ENCODE measurements around the gene SLC10A3.

SLC10A3 gene

DNA sequence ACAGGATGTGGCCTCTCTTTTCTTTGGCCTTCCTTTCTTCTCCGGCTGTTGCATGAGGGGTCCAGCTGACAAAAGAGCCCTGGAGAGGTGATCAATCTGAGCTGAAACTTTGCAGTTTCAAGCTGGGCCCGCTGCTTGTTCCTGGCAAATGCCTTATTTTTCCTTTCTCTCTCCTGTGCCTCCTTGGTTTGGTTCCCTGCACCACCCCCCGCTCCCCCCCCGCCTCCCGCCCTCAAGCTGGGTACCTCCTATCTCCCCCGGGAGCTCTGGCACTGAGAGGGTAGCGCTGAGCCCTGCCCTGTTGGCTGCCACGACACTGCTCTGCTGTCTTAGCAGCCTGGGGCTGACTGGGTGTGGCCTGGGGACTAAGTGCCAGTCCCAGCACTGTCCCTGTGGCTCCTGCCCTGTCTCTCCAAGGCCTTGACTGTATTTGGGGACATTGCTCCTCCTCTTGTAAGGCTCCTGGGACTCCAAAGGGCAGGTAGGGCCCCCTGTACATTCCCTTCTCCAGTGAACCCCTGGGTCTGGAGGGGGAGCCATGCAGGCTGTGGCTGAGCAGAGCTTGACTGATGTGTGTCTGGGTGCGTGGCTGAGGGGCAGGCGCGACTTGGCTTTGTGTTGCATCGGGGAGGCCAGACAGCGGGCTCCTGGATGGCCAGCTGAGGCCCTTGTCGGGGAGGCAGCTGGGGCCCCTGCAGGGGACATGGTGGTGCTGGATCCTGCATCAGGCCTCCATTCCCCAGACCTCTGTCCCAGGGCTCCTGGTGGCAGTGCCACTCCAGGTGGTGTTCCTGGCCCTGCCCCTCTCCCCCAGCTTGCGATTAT lies 31.3 kb downstream of the SLC10A3 start (continued):
- TF ChIP-seq ZNF121 (tag by site-specific recombination; IDR thresholded peaks at IDR 0.05) (no peak), ZNF302 (tag by site-specific recombination; IDR thresholded peaks at IDR 0.05; ENCODE audit: low read depth) (no peak), ZNF155 (tag by site-specific recombination; IDR thresholded peaks at IDR 0.05) (no peak), ZNF366 (tag by site-specific recombination; conservative IDR thresholded peaks at IDR 0.05) (no peak), GLIS2 (tag by site-specific recombination; IDR thresholded peaks at IDR 0.05) (0 out of 2 replicates have a peak, but pooled peaks have one; percentile 58), ZNF785 (tag by site-specific recombination; IDR thresholded peaks at IDR 0.05) (no peak), ZIC2 (tag by site-specific recombination; IDR thresholded peaks at IDR 0.05) (peak; percentile 67), ZNF585B (tag by site-specific recombination; IDR thresholded peaks at IDR 0.05) (no peak), GLI4 (tag by site-specific recombination; IDR thresholded peaks at IDR 0.05) (no peak), ZNF335 (tag by site-specific recombination; conservative IDR thresholded peaks at IDR 0.05) (peak; percentile 23; the same call in 1 of the 2 replicates), ZNF140 (tag by site-specific recombination; IDR thresholded peaks at IDR 0.05) (no peak), ZNF701 (tag by site-specific recombination; IDR thresholded peaks at IDR 0.05) (no peak), ZXDB (tag by site-specific recombination; IDR thresholded peaks at IDR 0.05) (no peak), ZNF169 (tag by site-specific recombination; IDR thresholded peaks at IDR 0.05) (no peak), SCRT2 (tag by site-specific recombination; IDR thresholded peaks at IDR 0.05) (no peak), ZNF514 (tag by site-specific recombination; IDR thresholded peaks at IDR 0.05) (no peak), ZNF133 (tag by site-specific recombination; IDR thresholded peaks at IDR 0.05) (no peak), ZNF391 (tag by site-specific recombination; IDR thresholded peaks at IDR 0.05; ENCODE audit: borderline replicate concordance, low read depth) (no peak), ZNF211 (tag by site-specific recombination; IDR thresholded peaks at IDR 0.05; ENCODE audit: low read depth) (no peak), ZBTB21 (tag by site-specific recombination; IDR thresholded peaks at IDR 0.05) (no peak), ZNF837 (tag by site-specific recombination; IDR thresholded peaks at IDR 0.05) (no peak), ZFP37 (tag by site-specific recombination; IDR thresholded peaks at IDR 0.05) (no peak), ZNF529 (tag by site-specific recombination; IDR thresholded peaks at IDR 0.05; ENCODE audit: insufficient replicate concordance) (no peak), YY1 (tag by site-specific recombination; IDR thresholded peaks at IDR 0.05) (no peak), ZNF473 (tag by site-specific recombination; IDR thresholded peaks at IDR 0.05) (no peak), ZNF16 (tag by site-specific recombination; IDR thresholded peaks at IDR 0.05; ENCODE audit: low read depth) (no peak), ZNF549 (tag by site-specific recombination; IDR thresholded peaks at IDR 0.05) (no peak), SP7 (tag by site-specific recombination; IDR thresholded peaks at IDR 0.05) (no peak)
- TF ChIP-seq, protein P1, sequence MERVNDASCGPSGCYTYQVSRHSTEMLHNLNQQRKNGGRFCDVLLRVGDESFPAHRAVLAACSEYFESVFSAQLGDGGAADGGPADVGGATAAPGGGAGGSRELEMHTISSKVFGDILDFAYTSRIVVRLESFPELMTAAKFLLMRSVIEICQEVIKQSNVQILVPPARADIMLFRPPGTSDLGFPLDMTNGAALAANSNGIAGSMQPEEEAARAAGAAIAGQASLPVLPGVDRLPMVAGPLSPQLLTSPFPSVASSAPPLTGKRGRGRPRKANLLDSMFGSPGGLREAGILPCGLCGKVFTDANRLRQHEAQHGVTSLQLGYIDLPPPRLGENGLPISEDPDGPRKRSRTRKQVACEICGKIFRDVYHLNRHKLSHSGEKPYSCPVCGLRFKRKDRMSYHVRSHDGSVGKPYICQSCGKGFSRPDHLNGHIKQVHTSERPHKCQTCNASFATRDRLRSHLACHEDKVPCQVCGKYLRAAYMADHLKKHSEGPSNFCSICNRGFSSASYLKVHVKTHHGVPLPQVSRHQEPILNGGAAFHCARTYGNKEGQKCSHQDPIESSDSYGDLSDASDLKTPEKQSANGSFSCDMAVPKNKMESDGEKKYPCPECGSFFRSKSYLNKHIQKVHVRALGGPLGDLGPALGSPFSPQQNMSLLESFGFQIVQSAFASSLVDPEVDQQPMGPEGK (tag by site-specific recombination; IDR thresholded peaks at IDR 0.05): 0 out of 2 replicates have a peak, but pooled peaks have one; percentile 2
- TF ChIP-seq, protein P2, sequence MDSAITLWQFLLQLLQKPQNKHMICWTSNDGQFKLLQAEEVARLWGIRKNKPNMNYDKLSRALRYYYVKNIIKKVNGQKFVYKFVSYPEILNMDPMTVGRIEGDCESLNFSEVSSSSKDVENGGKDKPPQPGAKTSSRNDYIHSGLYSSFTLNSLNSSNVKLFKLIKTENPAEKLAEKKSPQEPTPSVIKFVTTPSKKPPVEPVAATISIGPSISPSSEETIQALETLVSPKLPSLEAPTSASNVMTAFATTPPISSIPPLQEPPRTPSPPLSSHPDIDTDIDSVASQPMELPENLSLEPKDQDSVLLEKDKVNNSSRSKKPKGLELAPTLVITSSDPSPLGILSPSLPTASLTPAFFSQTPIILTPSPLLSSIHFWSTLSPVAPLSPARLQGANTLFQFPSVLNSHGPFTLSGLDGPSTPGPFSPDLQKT (IDR thresholded peaks at IDR 0.05; ENCODE audit: borderline replicate concordance, low read depth, low read length): no peak
- TF ChIP-seq, protein P3, sequence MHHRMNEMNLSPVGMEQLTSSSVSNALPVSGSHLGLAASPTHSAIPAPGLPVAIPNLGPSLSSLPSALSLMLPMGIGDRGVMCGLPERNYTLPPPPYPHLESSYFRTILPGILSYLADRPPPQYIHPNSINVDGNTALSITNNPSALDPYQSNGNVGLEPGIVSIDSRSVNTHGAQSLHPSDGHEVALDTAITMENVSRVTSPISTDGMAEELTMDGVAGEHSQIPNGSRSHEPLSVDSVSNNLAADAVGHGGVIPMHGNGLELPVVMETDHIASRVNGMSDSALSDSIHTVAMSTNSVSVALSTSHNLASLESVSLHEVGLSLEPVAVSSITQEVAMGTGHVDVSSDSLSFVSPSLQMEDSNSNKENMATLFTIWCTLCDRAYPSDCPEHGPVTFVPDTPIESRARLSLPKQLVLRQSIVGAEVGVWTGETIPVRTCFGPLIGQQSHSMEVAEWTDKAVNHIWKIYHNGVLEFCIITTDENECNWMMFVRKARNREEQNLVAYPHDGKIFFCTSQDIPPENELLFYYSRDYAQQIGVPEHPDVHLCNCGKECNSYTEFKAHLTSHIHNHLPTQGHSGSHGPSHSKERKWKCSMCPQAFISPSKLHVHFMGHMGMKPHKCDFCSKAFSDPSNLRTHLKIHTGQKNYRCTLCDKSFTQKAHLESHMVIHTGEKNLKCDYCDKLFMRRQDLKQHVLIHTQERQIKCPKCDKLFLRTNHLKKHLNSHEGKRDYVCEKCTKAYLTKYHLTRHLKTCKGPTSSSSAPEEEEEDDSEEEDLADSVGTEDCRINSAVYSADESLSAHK (tag by site-specific recombination; IDR thresholded peaks at IDR 0.05): 0 out of 2 replicates have a peak, but pooled peaks have one; percentile 17
- TF ChIP-seq, protein P4, sequence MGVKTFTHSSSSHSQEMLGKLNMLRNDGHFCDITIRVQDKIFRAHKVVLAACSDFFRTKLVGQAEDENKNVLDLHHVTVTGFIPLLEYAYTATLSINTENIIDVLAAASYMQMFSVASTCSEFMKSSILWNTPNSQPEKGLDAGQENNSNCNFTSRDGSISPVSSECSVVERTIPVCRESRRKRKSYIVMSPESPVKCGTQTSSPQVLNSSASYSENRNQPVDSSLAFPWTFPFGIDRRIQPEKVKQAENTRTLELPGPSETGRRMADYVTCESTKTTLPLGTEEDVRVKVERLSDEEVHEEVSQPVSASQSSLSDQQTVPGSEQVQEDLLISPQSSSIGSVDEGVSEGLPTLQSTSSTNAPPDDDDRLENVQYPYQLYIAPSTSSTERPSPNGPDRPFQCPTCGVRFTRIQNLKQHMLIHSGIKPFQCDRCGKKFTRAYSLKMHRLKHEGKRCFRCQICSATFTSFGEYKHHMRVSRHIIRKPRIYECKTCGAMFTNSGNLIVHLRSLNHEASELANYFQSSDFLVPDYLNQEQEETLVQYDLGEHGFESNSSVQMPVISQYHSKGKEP (tag by site-specific recombination; IDR thresholded peaks at IDR 0.05): no peak
- TF ChIP-seq, protein P5, sequence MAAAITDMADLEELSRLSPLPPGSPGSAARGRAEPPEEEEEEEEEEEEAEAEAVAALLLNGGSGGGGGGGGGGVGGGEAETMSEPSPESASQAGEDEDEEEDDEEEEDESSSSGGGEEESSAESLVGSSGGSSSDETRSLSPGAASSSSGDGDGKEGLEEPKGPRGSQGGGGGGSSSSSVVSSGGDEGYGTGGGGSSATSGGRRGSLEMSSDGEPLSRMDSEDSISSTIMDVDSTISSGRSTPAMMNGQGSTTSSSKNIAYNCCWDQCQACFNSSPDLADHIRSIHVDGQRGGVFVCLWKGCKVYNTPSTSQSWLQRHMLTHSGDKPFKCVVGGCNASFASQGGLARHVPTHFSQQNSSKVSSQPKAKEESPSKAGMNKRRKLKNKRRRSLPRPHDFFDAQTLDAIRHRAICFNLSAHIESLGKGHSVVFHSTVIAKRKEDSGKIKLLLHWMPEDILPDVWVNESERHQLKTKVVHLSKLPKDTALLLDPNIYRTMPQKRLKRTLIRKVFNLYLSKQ (tag by site-specific recombination; IDR thresholded peaks at IDR 0.05; ENCODE audit: borderline replicate concordance): no peak

Measured in HEK293 (cell line).